HL-60 (cell line): Measurements from ENCODE around the gene TTLL8.

Experiments
- CTCF ChIP-seq: IDR thresholded peaks from one replicate; pipeline ENCODE4 v1.5.1; 2011; ENCODE audit warnings: low read length, control low read depth, inconsistent platforms; ENCODE audit not compliant: insufficient read depth
- REST ChIP-seq: IDR thresholded peaks from 2 replicates; pipeline ENCODE4 v1.6.1; 2012; ENCODE audit warnings: low read depth; ENCODE audit not compliant: insufficient replicate concordance

GRCh38 chr22:50002791-50003190 lies 55.3 kb downstream of the TTLL8 start:
- TF ChIP-seq CTCF (no peak), REST (no peak)
